MM.1S (cell line): ENCODE results near the gene ATG4C.

ENCODE experiments used
- EZH2 ChIP-seq: fragments of 300-600 bp; sonication (generic); optimal IDR thresholded peaks from 2 replicates; pipeline ENCODE3; 2017; ENCODE audit warnings: low read depth, mild to moderate bottlenecking, antibody characterized with exemption, low read length, mixed read lengths
- EZH2phosphoT487 ChIP-seq: fragments of 300-600 bp; sonication (generic); IDR thresholded peaks from 2 replicates; pipeline ENCODE4 v1.6.1; 2018; ENCODE audit warnings: antibody characterized with exemption, low read length
- TF ChIP-seq, protein P1 (sequence below): fragments of 300-600 bp; sonication (generic); IDR thresholded peaks from 2 replicates; pipeline ENCODE4 v1.5.1; 2016; ENCODE audit warnings: antibody characterized with exemption, low read length, mixed read lengths

DNA sequence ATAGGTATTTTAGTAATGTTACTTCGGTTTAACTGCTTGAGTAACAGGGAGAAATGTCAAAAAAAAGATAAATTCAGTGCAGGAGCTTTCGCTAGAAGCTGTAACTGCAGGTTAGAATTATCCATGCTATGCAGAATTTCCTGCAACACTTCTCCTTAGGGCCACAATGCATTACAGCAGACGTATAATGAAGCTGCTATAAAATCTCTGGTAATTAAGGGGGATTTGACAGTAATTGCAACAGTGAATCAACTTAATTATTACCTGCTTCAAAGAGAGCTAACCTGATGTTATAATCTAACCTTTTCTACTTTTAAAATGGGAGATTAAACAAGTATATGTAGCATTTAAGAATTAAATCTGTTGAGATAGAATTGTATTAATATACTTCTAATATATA lies 92.6 kb downstream of the ATG4C start:
- TF ChIP-seq, protein P1, sequence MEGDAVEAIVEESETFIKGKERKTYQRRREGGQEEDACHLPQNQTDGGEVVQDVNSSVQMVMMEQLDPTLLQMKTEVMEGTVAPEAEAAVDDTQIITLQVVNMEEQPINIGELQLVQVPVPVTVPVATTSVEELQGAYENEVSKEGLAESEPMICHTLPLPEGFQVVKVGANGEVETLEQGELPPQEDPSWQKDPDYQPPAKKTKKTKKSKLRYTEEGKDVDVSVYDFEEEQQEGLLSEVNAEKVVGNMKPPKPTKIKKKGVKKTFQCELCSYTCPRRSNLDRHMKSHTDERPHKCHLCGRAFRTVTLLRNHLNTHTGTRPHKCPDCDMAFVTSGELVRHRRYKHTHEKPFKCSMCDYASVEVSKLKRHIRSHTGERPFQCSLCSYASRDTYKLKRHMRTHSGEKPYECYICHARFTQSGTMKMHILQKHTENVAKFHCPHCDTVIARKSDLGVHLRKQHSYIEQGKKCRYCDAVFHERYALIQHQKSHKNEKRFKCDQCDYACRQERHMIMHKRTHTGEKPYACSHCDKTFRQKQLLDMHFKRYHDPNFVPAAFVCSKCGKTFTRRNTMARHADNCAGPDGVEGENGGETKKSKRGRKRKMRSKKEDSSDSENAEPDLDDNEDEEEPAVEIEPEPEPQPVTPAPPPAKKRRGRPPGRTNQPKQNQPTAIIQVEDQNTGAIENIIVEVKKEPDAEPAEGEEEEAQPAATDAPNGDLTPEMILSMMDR = no peak
- TF ChIP-seq EZH2 (no peak), EZH2phosphoT487 (no peak)
